ENCODE measurements around the gene TEAD1.

The TEAD1 gene

DNA sequence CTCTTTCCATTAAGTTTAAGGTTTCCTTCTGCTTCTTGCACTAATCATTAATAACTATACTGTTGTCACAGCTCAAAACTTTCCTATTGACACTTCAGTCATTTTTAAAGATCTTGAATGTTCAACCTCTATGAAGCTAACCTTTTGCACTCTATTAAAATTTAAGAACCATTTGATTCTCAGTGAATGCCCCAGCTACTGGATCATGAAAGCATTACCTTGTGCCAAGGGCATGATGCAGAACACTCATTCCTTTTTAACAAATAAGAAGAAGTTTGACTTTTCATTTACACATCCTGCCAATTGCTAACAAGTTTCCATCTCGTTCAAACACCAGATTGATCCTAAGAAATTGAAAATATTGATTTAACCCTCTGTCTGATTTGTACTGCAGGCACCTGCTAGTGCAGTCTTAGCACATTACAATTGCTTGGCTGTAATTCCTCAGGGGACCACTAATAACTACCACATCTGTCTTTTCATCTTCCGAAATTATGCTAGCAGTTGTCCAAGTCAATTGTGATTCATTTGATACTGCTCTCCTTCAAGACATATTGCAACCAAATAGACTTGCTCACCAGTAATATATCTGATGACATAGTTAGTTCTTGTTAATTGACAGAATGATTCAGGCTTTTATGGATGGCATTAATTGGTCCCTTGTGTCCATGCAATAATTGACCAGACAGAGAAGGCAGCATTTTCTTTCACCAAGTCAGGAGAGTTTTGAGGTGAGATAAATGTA, 158.4 kb downstream of the TEAD1 start:
- H3K4me3 Mint-ChIP-seq, result no peak overlapping the region
- H3K27ac Mint-ChIP-seq, result peak overlapping the region; percentile 47 to 84 (median 56)
- H3K36me3 Mint-ChIP-seq (ENCODE audit: low read depth), result peaks cover 24% of the 10 kb centered on the region
- H3K27me3 Mint-ChIP-seq (ENCODE audit: low read depth), result no peaks in the 10 kb centered on the region
- TF ChIP-seq, protein P1, sequence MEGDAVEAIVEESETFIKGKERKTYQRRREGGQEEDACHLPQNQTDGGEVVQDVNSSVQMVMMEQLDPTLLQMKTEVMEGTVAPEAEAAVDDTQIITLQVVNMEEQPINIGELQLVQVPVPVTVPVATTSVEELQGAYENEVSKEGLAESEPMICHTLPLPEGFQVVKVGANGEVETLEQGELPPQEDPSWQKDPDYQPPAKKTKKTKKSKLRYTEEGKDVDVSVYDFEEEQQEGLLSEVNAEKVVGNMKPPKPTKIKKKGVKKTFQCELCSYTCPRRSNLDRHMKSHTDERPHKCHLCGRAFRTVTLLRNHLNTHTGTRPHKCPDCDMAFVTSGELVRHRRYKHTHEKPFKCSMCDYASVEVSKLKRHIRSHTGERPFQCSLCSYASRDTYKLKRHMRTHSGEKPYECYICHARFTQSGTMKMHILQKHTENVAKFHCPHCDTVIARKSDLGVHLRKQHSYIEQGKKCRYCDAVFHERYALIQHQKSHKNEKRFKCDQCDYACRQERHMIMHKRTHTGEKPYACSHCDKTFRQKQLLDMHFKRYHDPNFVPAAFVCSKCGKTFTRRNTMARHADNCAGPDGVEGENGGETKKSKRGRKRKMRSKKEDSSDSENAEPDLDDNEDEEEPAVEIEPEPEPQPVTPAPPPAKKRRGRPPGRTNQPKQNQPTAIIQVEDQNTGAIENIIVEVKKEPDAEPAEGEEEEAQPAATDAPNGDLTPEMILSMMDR (IDR thresholded peaks at IDR 0.05; ENCODE audit: unreplicated experiment in 3 of 3), result no peak
- no peaks in the 10 kb centered on the region for H3K9me3 Mint-ChIP-seq
- H3K4me1 Mint-ChIP-seq, result peaks cover 63% of the 10 kb centered on the region

DNA sequence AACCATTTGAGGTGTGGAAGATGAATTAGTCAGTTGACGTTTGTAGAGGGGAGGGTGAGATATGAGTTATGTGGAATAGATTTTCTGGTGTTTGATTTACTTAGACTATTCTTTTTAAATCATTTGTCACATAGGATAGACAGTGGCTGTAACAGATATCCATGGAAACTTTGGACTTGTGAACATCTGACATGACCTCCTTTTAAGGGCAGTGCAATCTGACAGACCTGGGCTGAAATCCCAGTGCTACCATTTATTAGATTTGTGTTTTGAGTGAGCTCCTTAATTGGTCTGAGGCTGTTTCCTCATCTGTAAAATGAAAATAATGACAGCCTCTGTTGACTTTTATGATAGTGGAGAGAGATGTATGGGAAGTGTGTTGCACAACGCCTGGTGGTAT, 159.9 kb downstream of the TEAD1 start:
- H3K27ac Mint-ChIP-seq, result peak overlapping the region in 1 of 3 experiments; percentile 47
- peaks cover 24% of the 10 kb centered on the region for H3K36me3 Mint-ChIP-seq (ENCODE audit: low read depth)
- peaks cover 48% of the 10 kb centered on the region for H3K4me1 Mint-ChIP-seq
- H3K27me3 Mint-ChIP-seq (ENCODE audit: low read depth), result no peaks in the 10 kb centered on the region
- H3K4me3 Mint-ChIP-seq, result no peak overlapping the region
- TF ChIP-seq, protein P1 (IDR thresholded peaks at IDR 0.05; ENCODE audit: unreplicated experiment in 3 of 3), result no peak
- H3K9me3 Mint-ChIP-seq, result no peaks in the 10 kb centered on the region

DNA sequence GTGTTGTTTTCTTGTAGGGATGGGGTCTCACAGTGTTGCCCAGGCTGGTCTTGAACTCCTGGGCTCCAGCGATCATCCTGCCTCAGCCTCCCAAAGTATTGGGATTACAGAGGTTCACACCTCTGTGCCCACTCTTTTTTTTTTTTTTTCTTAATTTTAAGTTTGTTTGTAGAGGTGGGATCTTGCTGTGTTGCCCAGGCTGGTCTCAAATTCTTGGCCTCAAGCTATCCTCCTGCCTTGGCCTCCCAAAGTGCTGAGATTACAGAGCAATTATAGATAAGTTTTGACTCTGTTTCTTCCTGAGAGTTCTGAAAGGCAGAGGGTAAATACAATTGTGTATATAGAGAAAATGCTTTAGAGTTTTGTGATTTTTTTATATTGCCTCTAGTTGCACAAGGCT, 160.4 kb downstream of the TEAD1 start:
- Mint-ChIP-seq H3K4me3 (no peak overlapping the region), H3K4me1 (peaks cover 47% of the 10 kb centered on the region), H3K27me3 (ENCODE audit: low read depth) (no peaks in the 10 kb centered on the region), H3K9me3 (no peaks in the 10 kb centered on the region), H3K36me3 (ENCODE audit: low read depth) (peaks cover 24% of the 10 kb centered on the region), H3K27ac (peak overlapping the region in 1 of 3 experiments; percentile 49)
- TF ChIP-seq, protein P1 (IDR thresholded peaks at IDR 0.05; ENCODE audit: unreplicated experiment in 3 of 3), result no peak

DNA sequence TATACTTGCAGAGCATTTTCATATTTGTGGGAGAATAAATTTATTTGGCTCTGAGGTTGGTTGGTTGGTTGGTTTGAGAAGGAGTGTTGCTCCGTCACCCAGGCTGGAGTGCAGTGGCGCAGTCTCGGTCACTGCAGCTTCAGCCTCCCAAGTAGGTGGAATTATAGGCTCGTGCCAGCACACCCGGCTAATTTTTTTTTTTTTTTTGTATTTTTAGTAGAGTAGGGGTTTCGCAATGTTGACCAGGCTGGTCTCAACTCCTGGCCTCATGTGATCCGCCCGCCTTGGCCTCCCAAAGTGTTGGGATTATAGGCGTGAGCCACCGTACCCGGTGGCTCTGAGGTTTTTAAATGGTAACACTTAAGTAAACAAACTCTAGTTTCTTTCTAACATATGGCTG, 161.1 kb downstream of the TEAD1 start:
- TF ChIP-seq, protein P1 (IDR thresholded peaks at IDR 0.05; ENCODE audit: unreplicated experiment in 3 of 3), result no peak
- Mint-ChIP-seq H3K36me3 (ENCODE audit: low read depth) (peaks cover 20% of the 10 kb centered on the region), H3K4me1 (peaks cover 47% of the 10 kb centered on the region)

DNA sequence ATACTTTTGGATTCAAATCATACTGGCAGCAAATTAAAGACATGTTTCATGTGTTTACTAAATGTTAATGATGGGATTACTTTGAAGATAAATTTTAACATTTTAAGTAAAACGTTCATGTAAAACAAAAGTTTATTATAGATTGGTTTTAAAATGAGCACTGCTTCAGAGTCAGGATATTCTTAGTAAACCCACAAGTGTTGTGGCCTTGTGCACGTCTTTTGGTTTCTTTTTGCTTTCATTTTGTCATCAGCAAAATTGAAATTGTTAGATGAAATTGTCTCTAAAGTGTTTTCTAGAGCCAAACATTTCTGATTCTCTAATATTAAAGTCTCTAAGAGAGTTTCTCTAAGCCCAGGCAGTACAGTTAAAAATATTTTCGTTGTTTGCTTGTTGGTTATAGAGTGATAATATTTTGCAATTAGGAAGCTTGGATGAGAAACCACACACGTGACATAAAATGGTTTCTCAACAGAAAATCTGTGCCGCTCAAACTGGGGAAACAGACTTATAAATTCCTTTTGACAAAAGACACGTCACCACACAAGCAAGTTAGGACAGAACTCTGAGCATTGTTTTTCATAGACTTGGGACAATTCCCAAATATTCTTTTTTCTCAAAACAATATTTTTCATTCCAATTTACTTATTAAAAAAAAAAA, 164.4 kb downstream of the TEAD1 start:
- Mint-ChIP-seq H3K27ac (no peak overlapping the region), H3K9me3 (no peaks in the 10 kb centered on the region), H3K4me1 (peaks cover 55% of the 10 kb centered on the region), H3K27me3 (ENCODE audit: low read depth) (no peaks in the 10 kb centered on the region), H3K36me3 (ENCODE audit: low read depth) (peaks cover 16% of the 10 kb centered on the region), H3K4me3 (no peak overlapping the region)
- TF ChIP-seq, protein P1 (IDR thresholded peaks at IDR 0.05; ENCODE audit: unreplicated experiment in 3 of 3), result no peak

More for the DNA sequence above, 161.1 kb downstream of the TEAD1 start:
- Mint-ChIP-seq H3K4me3 (no peak overlapping the region), H3K27me3 (ENCODE audit: low read depth) (no peaks in the 10 kb centered on the region), H3K9me3 (no peaks in the 10 kb centered on the region), H3K27ac (no peak overlapping the region)

Measured in nephron (organoid).